ENCODE measurements around the gene SCN5A.

SCN5A gene

GRCh38 chr3:38556640-38557358 is 92.7 kb downstream of the SCN5A start:
- DNase-seq, result no peak

DNA sequence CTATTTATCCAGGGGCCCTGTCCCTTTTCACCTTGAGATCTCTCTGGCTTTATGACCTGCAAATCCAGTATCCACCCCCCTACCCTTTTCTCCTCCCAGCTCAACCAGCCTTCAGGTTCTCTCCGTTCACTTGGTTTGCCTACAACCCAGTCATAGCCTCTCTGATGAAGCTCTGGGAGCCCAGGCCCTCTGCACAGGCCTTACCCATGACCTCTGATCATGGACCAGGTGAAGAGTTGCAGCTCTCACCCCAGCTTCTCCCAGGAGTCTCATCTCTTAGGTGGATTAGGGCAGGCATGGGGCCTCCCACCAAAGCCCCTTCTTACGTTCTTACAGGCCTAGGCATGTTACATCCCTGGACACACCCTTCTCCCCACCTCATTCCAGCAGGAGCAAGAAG is 93.6 kb downstream of the SCN5A start:
- DNase-seq, result no peak

DNA sequence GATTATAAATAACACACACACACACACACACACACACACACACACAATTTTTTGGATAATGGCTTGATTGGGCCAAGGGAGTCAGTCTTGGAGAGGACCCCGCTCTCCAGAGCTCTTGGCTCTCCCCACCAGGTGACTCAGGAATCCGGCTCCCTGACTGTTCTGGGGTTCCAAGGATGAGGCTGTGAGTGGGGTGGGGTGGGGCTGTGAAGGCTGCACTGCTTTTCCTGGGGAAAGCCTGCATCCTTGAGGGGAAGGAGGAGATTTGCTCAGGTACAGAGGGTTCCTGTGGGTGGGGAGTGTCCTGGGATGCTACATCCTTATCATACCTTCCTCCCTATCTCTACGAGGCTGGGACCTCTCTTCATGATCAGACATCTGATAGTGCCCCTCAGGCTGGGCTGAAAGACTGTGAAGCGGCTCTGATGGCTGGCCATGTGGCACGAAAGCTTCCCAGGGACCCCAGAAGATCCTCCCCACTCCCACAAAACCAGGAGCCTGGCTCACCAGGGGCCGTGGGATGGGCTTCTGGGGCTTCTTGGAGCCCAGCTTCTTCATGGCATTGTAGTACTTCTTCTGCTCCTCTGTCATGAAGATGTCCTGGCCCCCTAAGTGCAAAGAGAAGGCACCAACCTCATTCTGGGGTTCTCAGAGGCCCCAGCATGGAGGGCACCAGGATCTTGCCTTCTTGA is 94.2 kb downstream of the SCN5A start:
- no peak for DNase-seq

- DNase-seq, result no peak
These were observed 95.2 kb downstream of the SCN5A start for GRCh38 chr3:38554127-38554827.

- no peak for DNase-seq
These were observed 96.4 kb downstream of the SCN5A start for GRCh38 chr3:38553071-38553470.

- DNase-seq, result no peak
These were observed 97.1 kb downstream of the SCN5A start for GRCh38 chr3:38552364-38552763.

DNA sequence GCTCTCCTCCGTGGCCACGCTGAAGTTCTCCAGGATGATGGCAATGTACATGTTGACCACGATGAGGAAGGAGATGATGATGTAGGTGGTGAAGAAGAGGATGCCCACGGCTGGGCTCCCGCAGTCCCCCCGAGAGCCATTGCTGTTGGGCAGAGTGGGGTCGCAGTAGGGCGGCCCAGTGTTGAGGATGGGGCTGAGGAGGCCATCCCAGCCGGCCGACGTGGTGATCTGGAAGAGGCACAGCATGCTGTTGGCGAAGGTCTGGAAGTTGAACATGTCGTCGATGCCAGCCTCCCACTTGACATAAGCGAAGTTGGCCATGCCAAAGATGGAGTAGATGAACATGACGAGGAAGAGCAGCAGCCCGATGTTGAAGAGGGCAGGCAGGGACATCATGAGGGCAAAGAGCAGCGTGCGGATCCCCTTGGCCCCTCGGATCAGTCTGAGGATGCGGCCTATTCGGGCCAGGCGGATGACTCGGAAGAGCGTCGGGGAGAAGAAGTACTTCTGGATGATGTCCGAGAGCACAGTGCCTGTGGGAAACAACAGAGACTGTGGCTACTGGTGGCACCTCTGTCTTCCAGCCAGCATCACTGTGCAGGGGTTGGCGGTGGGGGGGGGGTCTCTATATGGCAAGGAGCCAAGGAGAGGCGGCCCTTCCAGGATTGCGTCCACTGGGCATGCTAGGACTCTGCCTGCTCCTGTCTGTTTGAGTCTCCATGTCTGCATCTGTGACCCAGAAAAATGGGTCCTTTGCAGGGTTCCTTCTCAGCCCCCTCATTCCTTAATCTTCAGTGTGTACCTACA is 98.3 kb downstream of the SCN5A start:
- DNase-seq, result no peak

GRCh38 chr3:38549957-38550840 is 99.3 kb downstream of the SCN5A start:
- DNase-seq, result no peak

DNA sequence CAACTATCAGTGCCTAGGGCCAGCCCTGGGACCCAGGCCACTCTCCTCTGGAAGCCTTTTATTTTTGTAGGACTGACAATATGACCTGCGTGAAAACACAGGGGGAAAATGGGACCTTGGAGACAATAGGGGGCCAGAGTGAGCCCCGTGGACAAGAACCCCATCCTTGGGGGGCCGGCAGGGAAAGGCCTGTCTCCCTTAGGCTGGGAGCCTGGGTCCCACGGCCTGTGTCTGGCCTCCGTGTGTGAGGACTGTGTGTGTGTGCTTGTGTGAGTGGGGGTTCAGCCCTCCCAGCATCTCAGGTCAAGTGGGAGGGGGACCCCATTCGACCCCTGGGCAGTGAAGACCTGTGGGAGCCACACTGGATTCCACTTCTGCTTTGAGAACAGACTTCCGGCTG is 100.0 kb downstream of the SCN5A start:
- no peak for DNase-seq

- no peak for DNase-seq
These were observed 100.4 kb downstream of the SCN5A start for GRCh38 chr3:38549082-38549481.

DNA sequence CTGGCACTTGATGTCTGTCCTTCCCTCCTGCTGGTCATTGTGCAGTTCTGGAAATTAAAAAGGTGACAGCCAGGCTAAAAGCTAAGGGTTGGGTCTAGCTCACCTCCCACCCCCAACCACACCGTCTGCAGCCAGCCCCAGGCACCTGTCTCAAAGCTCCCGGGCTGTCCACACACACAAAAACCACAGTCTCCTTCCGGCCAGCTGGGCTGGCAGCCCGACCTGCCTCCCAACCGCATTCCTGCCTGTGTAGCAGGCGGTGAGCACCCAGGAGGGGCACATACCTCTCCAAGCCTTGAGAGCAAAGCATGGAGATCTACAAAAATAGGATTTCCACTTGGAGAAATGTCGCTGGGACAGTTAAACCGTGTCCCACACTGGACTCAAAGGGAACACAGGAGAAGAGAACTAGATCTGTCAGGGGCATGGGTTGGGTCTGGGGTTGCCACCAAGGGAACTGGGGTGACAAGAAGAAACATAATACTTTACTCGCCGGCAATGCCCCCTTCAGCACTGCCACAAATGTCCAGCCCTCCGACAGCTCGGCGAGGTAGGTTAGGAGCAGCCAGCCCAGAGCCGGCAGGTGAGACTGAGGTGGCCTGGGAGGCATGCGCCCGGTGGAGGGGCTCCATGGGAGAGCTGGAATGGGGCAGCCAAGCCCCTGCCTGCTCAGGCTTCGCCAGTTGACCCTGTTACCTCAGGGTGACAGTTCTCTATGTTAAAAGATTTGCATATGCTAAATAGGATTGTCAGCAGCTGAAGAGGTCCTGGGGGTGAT is 101.1 kb downstream of the SCN5A start:
- DNase-seq, result no peak

DNA sequence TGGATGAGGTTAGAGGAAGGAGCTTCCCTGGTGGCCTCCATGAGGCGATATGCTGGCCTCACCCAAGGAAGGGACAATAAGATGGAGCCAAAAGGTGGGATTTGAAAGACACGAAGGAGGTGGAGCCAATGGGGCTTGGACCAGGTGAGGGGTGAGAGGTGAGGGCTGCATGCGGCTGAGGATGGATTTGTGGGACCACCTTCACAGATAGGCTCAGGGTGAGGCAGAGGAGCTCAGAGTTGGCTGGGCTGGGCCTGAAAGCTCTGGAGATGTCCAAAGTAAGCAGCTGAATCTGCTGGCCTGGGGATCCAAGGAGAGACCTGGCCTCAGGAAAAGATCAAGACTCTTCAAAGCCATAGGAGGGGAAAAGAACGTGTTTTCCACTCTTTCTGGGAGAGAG is 103.5 kb downstream of the SCN5A start:
- DNase-seq, result no peak

- no peak for DNase-seq
These were observed 103.9 kb downstream of the SCN5A start for GRCh38 chr3:38545550-38545949.

DNA sequence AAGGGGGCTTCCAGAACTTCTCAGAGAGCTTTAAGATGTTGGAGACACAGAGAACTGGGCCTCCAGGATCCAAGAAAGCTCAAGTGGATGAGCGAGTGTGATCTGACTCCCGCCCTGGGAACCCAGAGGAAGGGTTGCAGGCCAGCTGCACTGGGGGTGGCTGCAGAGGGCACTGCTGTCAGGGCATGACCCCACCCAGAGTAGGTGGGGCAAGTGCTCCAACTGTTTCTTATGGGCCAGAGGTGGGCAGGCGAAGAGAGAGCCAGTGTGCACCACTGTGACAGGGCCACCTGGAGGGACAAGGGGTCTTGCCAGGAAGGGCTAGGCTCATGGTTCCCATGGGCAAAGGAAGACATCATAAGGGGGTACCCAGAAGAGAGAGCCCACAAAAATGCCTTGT is 104.6 kb downstream of the SCN5A start:
- no peak for DNase-seq

DNA sequence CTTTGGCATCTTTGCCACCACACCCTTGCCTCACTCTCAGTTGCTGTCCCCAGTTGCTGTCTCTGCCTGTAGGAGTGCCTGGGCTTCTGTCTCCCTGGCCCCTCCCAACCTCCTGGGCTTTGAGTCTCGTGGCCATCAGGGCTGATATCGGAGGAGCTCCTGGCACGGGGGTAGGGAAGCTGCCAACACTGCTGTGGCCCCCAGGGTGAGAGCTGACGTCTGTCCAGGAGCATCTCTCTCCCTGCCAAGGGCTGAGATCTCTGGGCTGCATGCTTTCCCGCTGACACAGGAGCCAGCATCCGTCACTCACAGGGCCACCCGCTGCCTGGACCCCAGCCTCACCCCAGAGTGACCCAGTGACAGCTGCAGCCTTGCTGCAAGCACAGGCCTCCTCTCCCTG is 105.9 kb downstream of the SCN5A start:
- DNase-seq, result no peak

- no peak for DNase-seq
These were observed 106.8 kb downstream of the SCN5A start for GRCh38 chr3:38542401-38543298.

GRCh38 chr3:38541806-38542205 is 107.7 kb downstream of the SCN5A start:
- DNase-seq, result no peak

DNA sequence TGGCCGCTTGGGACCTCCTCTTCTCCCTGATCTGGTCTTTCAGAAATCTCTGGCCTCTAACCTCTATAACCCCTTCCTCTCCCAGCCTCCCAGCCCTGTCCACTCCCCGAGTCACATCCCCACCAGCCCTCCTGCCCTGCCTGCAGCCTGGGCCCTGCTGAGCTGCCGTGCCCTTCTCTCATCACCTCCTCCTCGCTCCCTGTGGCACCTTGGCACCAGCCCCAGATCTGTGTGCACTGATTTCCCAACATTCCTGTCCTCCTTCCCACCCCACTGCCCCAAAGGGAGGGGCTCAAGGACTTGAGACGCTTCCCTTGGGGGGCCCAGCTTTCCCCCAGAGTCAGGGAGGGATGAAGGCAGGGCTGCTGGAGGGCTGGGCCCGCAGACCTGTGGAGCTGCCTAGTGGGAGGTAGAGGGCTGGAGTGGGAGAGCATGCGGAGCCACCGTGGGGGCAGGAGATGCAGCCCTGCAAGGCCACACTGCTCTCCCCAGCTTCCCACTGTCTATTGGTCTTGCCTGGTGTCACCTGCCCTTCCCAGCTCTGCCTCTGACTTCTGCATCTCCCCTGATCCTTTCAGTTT is 110.6 kb downstream of the SCN5A start:
- DNase-seq, result no peak

GRCh38 chr3:38536671-38537070 is 112.8 kb downstream of the SCN5A start:
- DNase-seq, result no peak

GRCh38 chr3:38534604-38535003 is 114.9 kb downstream of the SCN5A start:
- DNase-seq, result no peak
